Stimulated activated naive CD8-positive, alpha-beta T cell treated with anti-CD3 and anti-CD28 coated beads, Interleukin-15, Interleukin-2, amounts not matched to agents 100 U/mL and 50 U/mL, for 24 hours (primary cell): ENCODE measurements around the gene POLE.

Source experiments
- ATAC-seq: fragments of 150-1000 bp; cut with Tn5 transposase; one replicate; pipeline ENCODE4 v1.10.0; 2021
- DNase-seq: peaks from one replicate; pipeline ENCODE4 v3.0.0; 2021

Gene POLE

DNA sequence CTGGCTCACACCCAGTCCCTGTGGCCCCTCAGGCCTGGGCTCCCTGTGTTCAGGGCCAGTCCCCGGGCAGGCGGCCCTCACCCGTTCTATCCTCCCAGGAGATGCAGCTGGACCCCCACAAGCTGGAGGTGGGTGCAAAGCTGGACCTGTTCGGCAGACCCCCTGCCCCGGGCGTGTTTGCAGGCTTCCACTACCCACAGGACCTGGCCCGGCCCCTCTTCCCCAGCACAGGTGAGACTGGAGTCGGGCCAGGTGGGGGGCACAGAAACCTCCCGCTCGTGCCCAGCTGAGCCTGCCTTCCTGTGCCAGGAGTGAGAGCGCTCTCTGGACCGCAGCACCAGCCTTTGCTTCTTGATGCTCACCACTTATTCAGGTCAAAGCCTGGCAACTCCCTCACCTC is 110.4 kb downstream of the POLE start:
- no peak for ATAC-seq

DNA sequence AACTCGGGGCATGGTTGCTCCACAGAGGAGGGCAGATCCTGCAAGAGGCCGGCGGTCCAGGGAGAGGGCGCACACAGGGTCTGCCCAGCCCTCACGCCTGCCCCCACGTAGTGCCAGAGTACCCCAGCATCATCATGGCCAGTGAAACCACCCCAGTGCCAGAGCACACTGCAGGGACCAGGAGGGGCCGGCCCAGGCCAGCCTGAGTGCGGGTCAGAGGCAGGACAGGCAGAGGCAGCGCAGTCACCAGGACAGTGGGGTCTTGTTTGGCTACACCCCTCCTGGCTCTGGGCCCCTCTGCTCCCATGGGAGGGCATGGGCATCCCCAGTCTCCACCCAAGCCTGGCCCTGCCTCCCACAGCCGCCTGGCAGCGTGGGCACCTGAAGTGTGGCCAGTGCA is 111.5 kb downstream of the POLE start:
- DNase-seq: no peak
- no peak for ATAC-seq

More for the DNA sequence above, 110.4 kb downstream of the POLE start:
- DNase-seq: no peak

DNA sequence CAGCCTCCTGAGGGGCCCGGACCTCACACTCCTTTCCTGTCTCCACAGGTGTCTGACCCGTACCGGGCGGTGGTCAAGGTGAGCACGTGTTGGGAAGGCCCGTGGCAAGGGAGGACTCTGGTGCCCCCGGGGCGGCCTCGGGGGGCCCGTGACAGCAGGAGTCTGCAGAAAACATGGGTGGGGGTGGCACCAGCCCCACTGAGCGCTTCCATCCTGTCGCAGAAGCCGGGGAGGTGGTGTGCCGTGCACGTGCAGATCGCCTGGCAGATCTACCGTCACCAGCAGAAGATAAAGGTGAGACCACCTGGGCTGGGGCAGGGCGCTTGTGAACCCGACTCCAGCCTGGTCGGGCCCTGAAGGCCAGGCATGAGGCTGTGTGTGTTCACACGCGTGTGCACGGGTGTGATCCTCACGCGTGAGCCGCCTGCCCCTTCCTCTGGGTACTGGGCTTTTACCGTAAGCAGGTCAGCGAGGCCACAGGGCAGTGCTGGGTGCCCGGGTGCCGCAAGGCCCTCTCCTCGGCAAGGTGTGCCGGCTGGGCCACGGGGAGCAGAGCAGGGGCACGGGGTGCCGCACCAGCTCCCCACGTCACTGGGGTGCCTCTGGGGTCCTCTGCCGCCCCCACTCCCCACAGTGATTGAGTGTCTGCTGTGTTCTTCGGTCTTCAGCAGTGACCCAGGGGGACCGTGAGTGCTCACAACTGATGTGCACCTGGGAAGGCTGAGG is 112.7 kb downstream of the POLE start:
- ATAC-seq (no peak), DNase-seq (no peak)
